Central memory CD8-positive, alpha-beta T cell (primary cell): Measurements from ENCODE around the gene HIPK2.

ENCODE experiments used
- ATAC-seq: fragments of 150-1000 bp; cut with Tn5 transposase; replicated peaks from 2 replicates; pipeline ENCODE4 v1.10.0; 2022; ENCODE audit warnings: mild to moderate bottlenecking, moderate FRiP score, moderate number of reproducible peaks; ENCODE audit not compliant: poor library complexity, severe bottlenecking; ENCODE audit errors: extremely low read depth
- DNase-seq, 2 donors: peaks; one replicate each; pipeline ENCODE4 v3.0.0; 2021; ENCODE audit warnings: low spot score in 2 of 2
- H3K27ac Mint-ChIP-seq: one replicate; pipeline ENCODE4 v1.8.0; 2022; ENCODE audit warnings: low read depth, mild to moderate bottlenecking, moderate library complexity, mixed read lengths
- H3K27me3 Mint-ChIP-seq: one replicate; pipeline ENCODE4 v1.8.0; 2022; ENCODE audit warnings: mixed read lengths
- H3K36me3 Mint-ChIP-seq: one replicate; pipeline ENCODE4 v1.8.0; 2022; ENCODE audit warnings: mild to moderate bottlenecking, moderate library complexity, mixed read lengths; ENCODE audit not compliant: insufficient read depth
- H3K4me1 Mint-ChIP-seq: one replicate; pipeline ENCODE4 v1.8.0; 2022; ENCODE audit warnings: mixed read lengths
- H3K4me3 Mint-ChIP-seq: one replicate; pipeline ENCODE4 v1.8.0; 2022; ENCODE audit warnings: mild to moderate bottlenecking, moderate library complexity, mixed read lengths
- H3K9me3 Mint-ChIP-seq: one replicate; pipeline ENCODE4 v1.8.0; 2022; ENCODE audit warnings: mixed read lengths

HIPK2 gene

DNA sequence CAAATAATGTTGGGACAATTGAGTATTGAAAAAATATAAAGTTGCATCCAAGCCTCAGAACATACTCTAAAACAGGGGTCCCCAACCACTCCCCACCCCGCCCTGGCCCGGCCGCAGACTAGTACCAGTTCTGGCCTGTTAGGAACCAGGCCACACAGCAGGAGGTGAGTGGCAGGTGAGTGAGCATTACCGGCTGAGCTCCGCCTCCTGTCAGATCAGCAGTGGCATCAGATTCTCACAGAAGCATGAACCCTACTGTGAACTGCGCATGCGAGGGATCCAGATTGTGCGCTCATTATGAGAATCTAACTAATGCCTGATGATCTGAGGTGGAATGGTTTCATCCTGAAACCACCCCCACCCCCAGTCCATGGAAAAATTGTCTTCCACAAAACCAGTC, 19.4 kb downstream of the HIPK2 start:
- no peak for DNase-seq
- H3K9me3 Mint-ChIP-seq, result no peaks in the 10 kb centered on the region
- H3K27ac Mint-ChIP-seq, result no peak overlapping the region
- peaks cover 2% of the 10 kb centered on the region for H3K36me3 Mint-ChIP-seq
- H3K4me3 Mint-ChIP-seq, result no peak overlapping the region
- H3K4me1 Mint-ChIP-seq, result peaks cover 30% of the 10 kb centered on the region
- ATAC-seq, result no peak
- no peaks in the 10 kb centered on the region for H3K27me3 Mint-ChIP-seq

GRCh38 chr7:139757968-139758367, 19.8 kb downstream of the HIPK2 start:
- ATAC-seq (no peak), DNase-seq (no peak)
- H3K36me3 Mint-ChIP-seq, result peaks cover 3% of the 10 kb centered on the region
- H3K4me1 Mint-ChIP-seq, result peaks cover 28% of the 10 kb centered on the region
- no peak overlapping the region for H3K27ac Mint-ChIP-seq
- no peak overlapping the region for H3K4me3 Mint-ChIP-seq
- H3K9me3 Mint-ChIP-seq, result no peaks in the 10 kb centered on the region
- H3K27me3 Mint-ChIP-seq, result no peaks in the 10 kb centered on the region

DNA sequence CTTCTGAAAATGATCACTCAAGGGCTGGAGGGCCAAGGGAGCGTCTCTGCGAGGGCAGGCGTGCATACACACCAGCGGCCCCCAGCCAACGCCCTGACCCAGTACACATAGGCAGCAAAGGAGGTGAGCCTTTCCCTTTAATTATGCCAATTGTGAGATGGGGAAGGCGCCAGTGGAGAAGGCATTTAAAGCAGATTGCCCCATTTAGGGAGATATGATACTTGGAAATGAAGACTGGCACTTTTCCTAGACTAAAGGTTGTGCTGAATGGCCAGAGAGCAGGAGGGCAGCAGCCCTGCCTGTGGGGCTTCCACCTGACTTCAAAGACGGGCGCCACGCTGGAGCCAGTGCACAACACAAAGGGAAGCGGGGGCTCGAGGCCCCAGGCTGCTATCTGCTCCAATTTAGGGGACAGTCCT, 24.1 kb downstream of the HIPK2 start:
- no peaks in the 10 kb centered on the region for H3K9me3 Mint-ChIP-seq
- H3K27ac Mint-ChIP-seq, result no peak overlapping the region
- no peak overlapping the region for H3K4me3 Mint-ChIP-seq
- H3K4me1 Mint-ChIP-seq, result peaks cover 28% of the 10 kb centered on the region
- peaks cover 4% of the 10 kb centered on the region for H3K36me3 Mint-ChIP-seq
- ATAC-seq (no peak), DNase-seq (no peak)
- H3K27me3 Mint-ChIP-seq, result no peaks in the 10 kb centered on the region

DNA sequence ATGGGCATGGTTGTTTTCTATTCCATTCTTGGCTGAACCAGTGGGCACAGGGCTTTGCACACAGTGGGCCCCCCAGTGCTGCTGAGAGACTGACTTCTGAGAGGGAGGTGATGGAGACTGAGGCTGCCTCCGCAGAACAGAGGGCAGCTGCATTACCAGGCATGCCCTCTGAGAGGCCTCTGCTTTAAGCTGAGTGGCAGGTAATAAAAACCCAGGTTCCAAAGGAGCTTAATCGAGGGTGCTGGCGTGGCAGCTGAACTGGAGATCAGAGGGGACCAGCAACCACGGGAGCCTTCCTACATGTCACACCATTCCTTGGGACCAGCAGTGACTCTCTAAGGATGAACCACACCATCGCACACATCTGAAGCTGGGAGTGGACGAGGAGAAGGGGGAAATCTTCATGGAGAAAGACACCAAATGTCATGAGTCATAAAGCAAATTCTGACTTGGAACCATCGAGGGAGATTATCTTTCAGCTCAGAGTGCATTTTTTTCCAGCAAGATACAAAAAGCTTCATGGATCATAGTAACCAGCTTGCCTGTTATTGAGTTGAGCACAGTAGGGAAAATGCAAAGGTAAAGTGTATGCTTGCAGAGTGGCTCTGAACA, 24.6 kb downstream of the HIPK2 start:
- H3K27ac Mint-ChIP-seq, result no peak overlapping the region
- H3K27me3 Mint-ChIP-seq, result no peaks in the 10 kb centered on the region
- peaks cover 4% of the 10 kb centered on the region for H3K36me3 Mint-ChIP-seq
- peaks cover 28% of the 10 kb centered on the region for H3K4me1 Mint-ChIP-seq
- H3K9me3 Mint-ChIP-seq, result no peaks in the 10 kb centered on the region
- ATAC-seq (no peak), DNase-seq (no peak)
- no peak overlapping the region for H3K4me3 Mint-ChIP-seq

DNA sequence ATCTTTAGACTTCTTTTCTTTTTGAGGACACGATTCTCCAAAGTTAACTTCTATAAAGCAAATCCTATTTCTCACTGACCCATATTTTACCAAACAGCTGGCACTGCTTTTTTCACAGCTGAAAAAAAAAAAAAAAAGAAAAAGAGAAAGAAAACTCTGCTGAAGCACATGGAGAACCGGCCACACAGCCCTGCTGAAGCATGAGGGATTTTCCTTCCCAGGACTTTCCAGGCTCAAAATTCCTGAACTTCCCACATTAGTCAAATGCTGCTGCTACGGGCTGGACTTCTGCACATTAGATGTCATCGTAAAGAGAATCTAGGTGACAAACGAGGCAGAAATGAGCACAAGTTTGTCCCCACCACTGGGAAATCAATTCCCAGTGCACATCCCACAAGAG, 25.2 kb downstream of the HIPK2 start:
- no peak for DNase-seq
- no peaks in the 10 kb centered on the region for H3K27me3 Mint-ChIP-seq
- H3K4me3 Mint-ChIP-seq, result no peak overlapping the region
- no peak for ATAC-seq
- no peaks in the 10 kb centered on the region for H3K9me3 Mint-ChIP-seq
- H3K27ac Mint-ChIP-seq, result no peak overlapping the region
- H3K36me3 Mint-ChIP-seq, result peaks cover 4% of the 10 kb centered on the region
- peaks cover 28% of the 10 kb centered on the region for H3K4me1 Mint-ChIP-seq

- Mint-ChIP-seq H3K27ac (no peak overlapping the region), H3K36me3 (peaks cover 4% of the 10 kb centered on the region), H3K27me3 (no peaks in the 10 kb centered on the region), H3K4me3 (no peak overlapping the region), H3K9me3 (no peaks in the 10 kb centered on the region), H3K4me1 (peaks cover 28% of the 10 kb centered on the region)
- DNase-seq (no peak), ATAC-seq (no peak)
These were observed 25.6 kb downstream of the HIPK2 start for GRCh38 chr7:139752148-139752547.

DNA sequence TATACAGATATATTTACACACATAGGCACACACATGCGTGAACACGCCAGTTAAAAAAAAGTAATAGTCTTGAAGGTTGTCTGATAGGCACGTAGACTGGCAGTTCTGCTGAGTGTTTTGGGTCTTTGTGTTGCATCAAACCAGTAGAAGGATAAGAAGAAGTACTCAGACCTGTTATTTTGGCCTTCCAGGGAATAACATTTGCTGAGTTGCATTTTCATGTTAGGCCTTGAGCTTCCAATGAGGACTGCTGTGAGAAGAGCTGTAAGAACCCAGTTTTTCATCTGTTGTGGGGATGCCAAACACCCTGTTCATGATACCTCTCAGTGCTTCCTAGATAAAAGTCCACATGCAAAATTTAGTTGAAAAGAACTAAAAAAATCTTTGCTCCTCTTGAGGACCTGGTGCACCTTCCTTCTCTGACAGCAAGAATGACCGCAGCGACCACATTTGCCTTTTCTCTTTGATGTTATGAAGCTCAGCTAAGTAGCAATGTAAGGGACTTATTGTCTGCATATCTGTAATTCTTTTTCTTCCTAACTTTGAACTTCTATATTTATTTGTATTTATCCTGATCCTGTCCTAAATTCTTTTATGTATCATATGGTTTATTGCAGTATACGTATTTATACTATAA, 27.2 kb downstream of the HIPK2 start:
- H3K9me3 Mint-ChIP-seq, result no peaks in the 10 kb centered on the region
- H3K4me1 Mint-ChIP-seq, result peaks cover 22% of the 10 kb centered on the region
- ATAC-seq (no peak), DNase-seq (no peak)
- H3K27ac Mint-ChIP-seq, result no peak overlapping the region
- H3K36me3 Mint-ChIP-seq, result peaks cover 3% of the 10 kb centered on the region
- no peaks in the 10 kb centered on the region for H3K27me3 Mint-ChIP-seq
- no peak overlapping the region for H3K4me3 Mint-ChIP-seq

- Mint-ChIP-seq H3K27ac (peak overlapping the region; percentile 23), H3K36me3 (peaks cover 5% of the 10 kb centered on the region), H3K9me3 (no peaks in the 10 kb centered on the region), H3K4me3 (no peak overlapping the region), H3K27me3 (no peaks in the 10 kb centered on the region), H3K4me1 (peaks cover 16% of the 10 kb centered on the region)
- ATAC-seq (no peak), DNase-seq (no peak)
These were observed 28.3 kb downstream of the HIPK2 start for GRCh38 chr7:139749545-139749944.

DNA sequence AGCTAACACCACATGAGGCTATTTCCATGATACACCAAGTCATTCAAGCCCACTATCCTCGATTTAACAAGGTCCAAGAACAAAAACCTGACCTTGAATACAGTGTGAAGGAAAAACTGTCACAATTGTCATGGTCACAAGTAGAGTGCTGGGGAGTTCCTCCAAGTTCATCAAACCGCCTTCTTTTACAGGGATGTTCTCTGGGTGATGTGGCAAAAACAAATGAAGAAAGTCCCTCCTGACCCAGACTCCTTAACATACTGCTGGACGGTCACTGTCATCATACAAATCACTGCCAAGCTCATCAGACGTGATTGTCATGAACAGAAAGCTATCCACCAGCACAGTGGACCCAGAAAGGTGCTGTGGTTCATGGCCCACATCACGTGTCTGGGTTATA, 28.9 kb downstream of the HIPK2 start:
- Mint-ChIP-seq H3K9me3 (no peaks in the 10 kb centered on the region), H3K4me3 (no peak overlapping the region), H3K27me3 (no peaks in the 10 kb centered on the region), H3K36me3 (peaks cover 5% of the 10 kb centered on the region), H3K4me1 (peaks cover 15% of the 10 kb centered on the region), H3K27ac (no peak overlapping the region)
- ATAC-seq (no peak), DNase-seq (no peak)

DNA sequence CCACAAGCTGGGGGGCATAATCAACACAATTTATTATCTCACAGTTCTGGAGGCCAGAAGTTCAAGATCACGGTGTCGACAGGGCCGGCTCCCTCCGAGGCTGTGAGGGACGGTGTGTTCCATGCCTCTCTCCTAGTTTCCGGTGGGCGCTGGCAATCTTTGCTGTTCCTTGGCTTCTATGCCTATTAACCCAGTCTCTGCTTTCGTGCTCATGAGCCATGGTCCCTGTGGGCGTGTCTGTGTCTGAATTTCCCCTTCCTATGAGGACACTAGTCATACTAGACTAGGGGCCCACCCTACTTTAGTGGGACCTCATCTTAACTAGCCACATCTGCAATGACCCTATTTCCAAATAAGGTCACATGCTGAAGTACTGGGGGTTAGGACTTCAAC, 29.4 kb downstream of the HIPK2 start:
- no peak overlapping the region for H3K27ac Mint-ChIP-seq
- no peaks in the 10 kb centered on the region for H3K27me3 Mint-ChIP-seq
- no peak overlapping the region for H3K4me3 Mint-ChIP-seq

GRCh38 chr7:139747662-139748372, 30.0 kb downstream of the HIPK2 start:
- Mint-ChIP-seq H3K27me3 (no peaks in the 10 kb centered on the region), H3K9me3 (no peaks in the 10 kb centered on the region), H3K4me3 (no peak overlapping the region), H3K36me3 (peaks cover 2% of the 10 kb centered on the region), H3K27ac (no peak overlapping the region), H3K4me1 (peaks cover 16% of the 10 kb centered on the region)
- no peak for DNase-seq
- ATAC-seq, result no peak

More for the DNA sequence above, 29.4 kb downstream of the HIPK2 start:
- peaks cover 5% of the 10 kb centered on the region for H3K36me3 Mint-ChIP-seq
- ATAC-seq, result no peak
- DNase-seq, result no peak
- no peaks in the 10 kb centered on the region for H3K9me3 Mint-ChIP-seq
- H3K4me1 Mint-ChIP-seq, result peaks cover 16% of the 10 kb centered on the region

DNA sequence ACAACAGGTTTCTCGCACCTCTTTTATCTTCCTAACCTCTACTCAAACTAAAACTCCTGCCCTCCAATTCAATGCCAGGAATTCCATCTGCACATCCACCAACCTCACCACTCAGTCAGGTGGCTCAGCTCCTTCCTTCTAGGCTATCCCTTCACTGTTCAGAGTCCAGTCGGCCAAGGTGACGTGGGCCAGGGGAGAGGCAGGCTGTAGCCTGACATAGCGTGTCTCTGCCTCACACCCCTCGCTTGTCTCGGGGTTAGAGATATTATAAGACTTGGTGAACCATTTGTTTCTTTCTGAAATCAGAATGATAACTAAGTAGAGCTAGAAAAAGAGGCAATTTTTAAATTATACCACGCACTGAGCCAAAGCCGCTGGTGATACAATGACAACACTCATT, 31.1 kb downstream of the HIPK2 start:
- DNase-seq (no peak), ATAC-seq (no peak)
- Mint-ChIP-seq H3K9me3 (no peaks in the 10 kb centered on the region), H3K4me3 (no peak overlapping the region), H3K4me1 (peaks cover 11% of the 10 kb centered on the region), H3K36me3 (peaks cover 2% of the 10 kb centered on the region), H3K27me3 (no peaks in the 10 kb centered on the region), H3K27ac (peak overlapping the region; percentile 9)

DNA sequence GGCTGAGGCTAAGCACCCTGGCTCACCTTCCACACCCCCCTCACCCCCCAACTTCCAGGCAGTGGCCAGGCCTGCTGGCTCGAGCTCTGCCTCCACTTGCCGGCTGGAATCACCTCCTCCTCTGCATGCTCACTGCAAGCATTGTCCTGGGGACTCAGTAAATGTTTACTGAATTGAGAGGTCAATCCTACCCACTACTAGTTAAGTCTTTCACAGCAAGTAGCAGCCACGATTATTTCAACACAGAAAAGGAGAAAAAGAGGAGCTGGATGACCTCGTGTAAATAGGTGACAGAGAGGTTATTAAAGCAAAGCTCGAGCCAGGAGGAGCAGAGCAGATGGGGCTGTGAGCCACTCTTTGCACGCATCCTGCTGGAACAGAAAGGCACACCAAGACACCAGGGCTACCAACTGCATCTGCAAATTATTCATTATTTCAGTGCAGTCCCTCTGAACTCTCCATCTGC, 32.1 kb downstream of the HIPK2 start:
- Mint-ChIP-seq H3K9me3 (no peaks in the 10 kb centered on the region), H3K27ac (no peak overlapping the region), H3K36me3 (peaks cover 2% of the 10 kb centered on the region), H3K27me3 (no peaks in the 10 kb centered on the region), H3K4me1 (peaks cover 11% of the 10 kb centered on the region), H3K4me3 (no peak overlapping the region)
- DNase-seq (no peak), ATAC-seq (no peak)
